OCI-LY3 (cell line): ENCODE results near the gene ARHGAP21.

Experiments used
- H2AFZ ChIP-seq: fragments of 200-600, 300-600 bp; shearing (Covaris generic); 2 replicates; pipeline ENCODE4 v1.6.0; 2014; ENCODE audit warnings: antibody characterized with exemption, low read depth, low read length
- H3K27ac ChIP-seq: fragments of 200-600, 300-600 bp; sonication (generic); 2 replicates; pipeline ENCODE4 v1.5.1; 2014; ENCODE audit warnings: mild to moderate bottlenecking, low read length, moderate library complexity, mixed read lengths
- H3K27me3 ChIP-seq: fragments of 200-600, 300-600 bp; sonication (generic); 2 replicates; pipeline ENCODE4 v1.6.1; 2014; ENCODE audit warnings: low read depth, low read length, mixed read lengths
- H3K36me3 ChIP-seq: fragments of 200-600, 300-600 bp; sonication (generic); replicated peaks from 2 replicates; pipeline ENCODE3; 2014; ENCODE audit warnings: low read depth, low read length, mixed read lengths
- H3K4me1 ChIP-seq: fragments of 300-600, 200-600 bp; sonication (generic); 2 replicates; pipeline ENCODE4 v1.6.1; 2014; ENCODE audit warnings: low read length, mixed read lengths
- H3K4me2 ChIP-seq: fragments of 200-600, 300-600 bp; sonication (generic); 2 replicates; pipeline ENCODE4 v1.6.1; 2014; ENCODE audit warnings: low read length, mixed read lengths
- H3K4me3 ChIP-seq: fragments of 300-600, 200-600 bp; sonication (generic); 2 replicates; pipeline ENCODE4 v1.5.1; 2014; ENCODE audit warnings: antibody characterized with exemption, mild to moderate bottlenecking, low read length, moderate library complexity
- H3K79me2 ChIP-seq: fragments of 300-600, 200-600 bp; shearing (Covaris generic); 2 replicates; pipeline ENCODE4 v1.6.1; 2014; ENCODE audit warnings: mild to moderate bottlenecking, low read length, mixed read lengths
- H3K9ac ChIP-seq: fragments of 300-600, 200-600 bp; shearing (Covaris generic); 2 replicates; pipeline ENCODE4 v1.6.0; 2014; ENCODE audit warnings: mild to moderate bottlenecking, low read length, moderate library complexity
- H3K9me3 ChIP-seq: fragments of 200-600, 300-600 bp; shearing (Covaris generic); 2 replicates; pipeline ENCODE4 v1.6.1; 2014; ENCODE audit warnings: low read length, mixed read lengths; ENCODE audit not compliant: insufficient read depth
- H4K20me1 ChIP-seq: fragments of 200-600, 300-600 bp; sonication (generic); 2 replicates; pipeline ENCODE4 v1.6.1; 2016; ENCODE audit warnings: low read length, mixed read lengths; ENCODE audit not compliant: insufficient read depth
- EZH2phosphoT487 ChIP-seq: fragments of 200-600 bp; shearing (Covaris generic); IDR thresholded peaks from 2 replicates; pipeline ENCODE4 v1.6.1; 2018; ENCODE audit warnings: antibody characterized with exemption, mixed run types, low read depth
- TF ChIP-seq, protein P1 (sequence below): fragments of 200-600, 300-600 bp; sonication (generic); IDR thresholded peaks from 2 replicates; pipeline ENCODE4 v1.5.1; 2014; ENCODE audit warnings: antibody characterized with exemption, low read length, low read depth

The ARHGAP21 gene

DNA sequence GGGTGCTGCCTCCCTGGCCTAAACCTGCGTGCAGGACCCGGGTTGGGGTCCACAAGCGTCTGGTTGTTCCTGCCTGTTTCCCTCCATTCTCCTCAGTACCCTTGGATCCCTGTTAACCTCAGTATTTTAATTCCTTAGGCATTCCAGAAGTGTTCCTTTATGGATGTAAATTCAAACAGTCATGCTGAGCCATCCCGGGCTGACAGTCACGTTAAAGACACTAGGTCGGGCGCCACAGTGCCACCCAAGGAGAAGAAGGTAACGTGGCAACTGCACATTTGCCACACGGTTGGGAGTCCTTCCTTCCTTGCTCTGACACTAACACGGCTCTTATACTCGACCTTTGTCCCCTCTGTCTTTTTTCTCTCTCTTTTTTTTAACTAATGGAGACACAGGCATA is 187.1 kb downstream of the ARHGAP21 start:
- H3K79me2 ChIP-seq = no peaks in the 10 kb centered on the region
- H3K4me3 ChIP-seq = no peak overlapping the region
- H3K4me2 ChIP-seq = no peak overlapping the region
- no peaks in the 10 kb centered on the region for H3K27me3 ChIP-seq
- H3K36me3 ChIP-seq = peaks cover 3% of the 10 kb centered on the region
- H3K4me1 ChIP-seq = no peaks in the 10 kb centered on the region
- H3K9ac ChIP-seq = no peak overlapping the region
- no peaks in the 10 kb centered on the region for H4K20me1 ChIP-seq
- H2AFZ ChIP-seq = no peak overlapping the region
- no peak overlapping the region for H3K27ac ChIP-seq
- no peaks in the 10 kb centered on the region for H3K9me3 ChIP-seq
- TF ChIP-seq, protein P1, sequence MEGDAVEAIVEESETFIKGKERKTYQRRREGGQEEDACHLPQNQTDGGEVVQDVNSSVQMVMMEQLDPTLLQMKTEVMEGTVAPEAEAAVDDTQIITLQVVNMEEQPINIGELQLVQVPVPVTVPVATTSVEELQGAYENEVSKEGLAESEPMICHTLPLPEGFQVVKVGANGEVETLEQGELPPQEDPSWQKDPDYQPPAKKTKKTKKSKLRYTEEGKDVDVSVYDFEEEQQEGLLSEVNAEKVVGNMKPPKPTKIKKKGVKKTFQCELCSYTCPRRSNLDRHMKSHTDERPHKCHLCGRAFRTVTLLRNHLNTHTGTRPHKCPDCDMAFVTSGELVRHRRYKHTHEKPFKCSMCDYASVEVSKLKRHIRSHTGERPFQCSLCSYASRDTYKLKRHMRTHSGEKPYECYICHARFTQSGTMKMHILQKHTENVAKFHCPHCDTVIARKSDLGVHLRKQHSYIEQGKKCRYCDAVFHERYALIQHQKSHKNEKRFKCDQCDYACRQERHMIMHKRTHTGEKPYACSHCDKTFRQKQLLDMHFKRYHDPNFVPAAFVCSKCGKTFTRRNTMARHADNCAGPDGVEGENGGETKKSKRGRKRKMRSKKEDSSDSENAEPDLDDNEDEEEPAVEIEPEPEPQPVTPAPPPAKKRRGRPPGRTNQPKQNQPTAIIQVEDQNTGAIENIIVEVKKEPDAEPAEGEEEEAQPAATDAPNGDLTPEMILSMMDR = no peak
- TF ChIP-seq EZH2phosphoT487 = no peak

DNA sequence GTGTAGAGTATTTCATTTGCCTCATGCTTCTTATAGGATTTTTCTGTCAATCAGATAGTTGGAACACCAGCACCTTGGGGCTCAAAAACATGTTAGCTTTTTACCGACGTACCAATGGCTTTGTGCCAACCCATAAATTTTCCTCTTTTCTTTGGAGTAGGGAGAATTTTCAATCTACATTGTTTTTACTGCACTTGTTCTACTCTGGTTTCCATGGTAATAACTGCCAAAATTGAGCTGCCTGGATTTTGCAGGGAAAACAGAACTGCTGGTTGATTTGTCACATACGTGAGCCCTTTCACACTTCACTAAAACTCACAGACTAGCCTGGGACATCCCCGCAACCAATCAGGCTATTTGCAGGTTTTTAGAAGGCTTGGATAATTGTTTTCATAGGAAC is 189.7 kb downstream of the ARHGAP21 start:
- H3K4me3 ChIP-seq = no peak overlapping the region
- H3K9me3 ChIP-seq = no peaks in the 10 kb centered on the region
- H3K27me3 ChIP-seq = no peaks in the 10 kb centered on the region
- peaks cover 3% of the 10 kb centered on the region for H3K36me3 ChIP-seq
- H3K79me2 ChIP-seq = no peaks in the 10 kb centered on the region
- H3K4me2 ChIP-seq = no peak overlapping the region
- H2AFZ ChIP-seq = no peak overlapping the region
- H3K27ac ChIP-seq = no peak overlapping the region
- H4K20me1 ChIP-seq = no peaks in the 10 kb centered on the region
- no peak overlapping the region for H3K9ac ChIP-seq
- TF ChIP-seq, protein P1 = no peak
- no peaks in the 10 kb centered on the region for H3K4me1 ChIP-seq
